OCI-LY1 (cell line): ENCODE data around the gene COA8.

Experiments used
- H2AFZ ChIP-seq: fragments of 200-600 bp; sonication (generic), shearing (Covaris generic); 2 replicates; pipeline ENCODE4 v1.6.0; 2014; ENCODE audit warnings: antibody characterized with exemption, mild to moderate bottlenecking, low read length
- H3F3A ChIP-seq: fragments of 200-600 bp; sonication (generic), shearing (Covaris generic); 2 replicates; pipeline ENCODE4 v1.6.0; 2014; ENCODE audit warnings: mild to moderate bottlenecking, antibody characterized with exemption, low read length, moderate library complexity; ENCODE audit not compliant: insufficient read depth
- H3K27ac ChIP-seq: fragments of 200-600 bp; sonication (generic); 2 replicates; pipeline ENCODE4 v1.5.1; 2014; ENCODE audit warnings: low read length, mixed run types, mild to moderate bottlenecking, low read depth; ENCODE audit not compliant: poor library complexity, severe bottlenecking
- H3K27me3 ChIP-seq: fragments of 200-600 bp; sonication (generic); 2 replicates; pipeline ENCODE4 v1.6.0; 2014; ENCODE audit warnings: antibody characterized with exemption, mild to moderate bottlenecking, low read length, moderate library complexity; ENCODE audit not compliant: insufficient read depth
- H3K36me3 ChIP-seq: fragments of 200-600 bp; sonication (generic); 2 replicates; pipeline ENCODE4 v1.6.1; 2014; ENCODE audit warnings: mild to moderate bottlenecking, antibody characterized with exemption, low read length, moderate library complexity, mixed read lengths; ENCODE audit not compliant: insufficient read depth
- H3K4me1 ChIP-seq: fragments of 200-600 bp; sonication (generic); 2 replicates; pipeline ENCODE4 v1.5.1; 2014; ENCODE audit warnings: mild to moderate bottlenecking, low read length, moderate library complexity; ENCODE audit not compliant: insufficient read depth, severe bottlenecking
- H3K4me2 ChIP-seq: fragments of 200-600 bp; sonication (generic), shearing (Covaris generic); 2 replicates; pipeline ENCODE4 v1.6.1; 2014; ENCODE audit warnings: low read length
- H3K4me3 ChIP-seq: fragments of 200-600 bp; sonication (generic); 2 replicates; pipeline ENCODE4 v1.5.1; 2014; ENCODE audit warnings: low read length, low read depth, mild to moderate bottlenecking, mixed read lengths; ENCODE audit not compliant: poor library complexity, severe bottlenecking
- H3K79me2 ChIP-seq: fragments of 200-600 bp; shearing (Covaris generic); 2 replicates; pipeline ENCODE4 v1.6.1; 2016; ENCODE audit warnings: mixed run types, low read length, mixed read lengths; ENCODE audit not compliant: insufficient read depth
- H3K9ac ChIP-seq: fragments of 200-600 bp; sonication (generic), shearing (Covaris generic); 2 replicates; pipeline ENCODE4 v1.6.1; 2014; ENCODE audit warnings: mild to moderate bottlenecking, low read length, mixed read lengths
- H3K9me2 ChIP-seq: fragments of 200-600 bp; sonication (generic), shearing (Covaris generic); 2 replicates; pipeline ENCODE4 v1.6.1; 2014; ENCODE audit warnings: low read depth, mild to moderate bottlenecking, low read length, mixed read lengths
- H3K9me3 ChIP-seq: fragments of 200-600 bp; shearing (Covaris generic); 2 replicates; pipeline ENCODE4 v1.6.1; 2014; ENCODE audit warnings: low read length, mixed read lengths
- H4K20me1 ChIP-seq: fragments of 200-600 bp; sonication (generic), shearing (Covaris generic); 2 replicates; pipeline ENCODE4 v1.6.0; 2016; ENCODE audit warnings: mild to moderate bottlenecking, low read length; ENCODE audit not compliant: insufficient read depth
- EZH2 ChIP-seq: fragments of 200-600 bp; sonication (generic), shearing (Covaris generic); IDR thresholded peaks from 2 replicates; pipeline ENCODE4 v1.8.0; 2017; ENCODE audit warnings: borderline replicate concordance, mixed run types, mild to moderate bottlenecking, antibody characterized with exemption, low read length, moderate library complexity, mixed read lengths
- TF ChIP-seq, protein P1 (sequence below): fragments of 200-600 bp; sonication (generic), shearing (Covaris generic); IDR thresholded peaks from 2 replicates; pipeline ENCODE4 v1.5.1; 2017; ENCODE audit warnings: mild to moderate bottlenecking, antibody characterized with exemption, low read length, moderate library complexity, mixed read lengths

The COA8 gene

DNA sequence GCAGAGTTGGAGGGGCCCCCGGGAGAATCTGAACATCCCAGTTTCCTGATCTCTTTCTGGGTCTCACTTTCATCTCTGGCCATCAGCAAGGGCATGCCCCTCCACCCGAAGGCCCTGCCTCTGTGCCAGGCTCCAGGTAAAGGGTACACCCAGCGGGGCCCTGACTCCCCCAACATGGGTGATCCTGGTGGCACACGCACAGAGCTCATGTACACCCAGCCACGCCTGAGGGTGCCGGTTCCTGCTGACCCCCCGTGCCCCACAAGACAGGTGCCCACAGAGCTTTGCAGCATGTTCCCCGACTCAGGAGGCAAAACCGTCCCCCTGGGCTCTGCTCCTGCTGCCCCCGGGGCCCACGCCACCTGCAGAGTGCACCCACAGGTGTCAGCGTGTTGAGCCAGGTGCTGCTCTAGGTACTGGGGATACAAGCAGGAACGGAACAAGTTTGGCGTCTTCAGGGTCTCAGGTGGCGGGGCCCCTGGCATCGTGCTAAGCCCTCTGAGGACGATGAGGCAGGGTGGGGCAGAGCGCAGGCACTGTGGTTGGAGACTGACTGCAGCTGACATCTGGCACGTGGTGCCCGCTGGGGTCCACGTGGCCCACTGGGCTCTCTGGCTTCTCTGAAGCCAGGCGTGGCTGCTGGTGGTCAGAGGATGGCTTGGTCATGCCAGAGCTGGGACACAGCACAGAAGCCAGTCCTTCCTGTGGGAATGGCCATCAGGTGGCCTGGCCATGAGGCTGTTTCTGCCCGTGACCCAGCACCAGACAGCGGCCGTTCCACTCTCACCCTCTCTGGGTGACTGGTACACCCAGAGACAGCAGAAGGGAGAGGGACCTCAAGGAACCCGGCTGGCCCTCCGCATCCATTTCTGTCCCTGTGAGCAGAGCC, 14.1 kb upstream of the COA8 start:
- no peak overlapping the region for H2AFZ ChIP-seq
- H3K9me2 ChIP-seq = no peaks in the 10 kb centered on the region
- H3K27me3 ChIP-seq = no peaks in the 10 kb centered on the region
- H3F3A ChIP-seq = no peaks in the 10 kb centered on the region
- no peak overlapping the region for H3K4me2 ChIP-seq
- H3K79me2 ChIP-seq = no peaks in the 10 kb centered on the region
- H3K9me3 ChIP-seq = no peaks in the 10 kb centered on the region
- H3K36me3 ChIP-seq = no peaks in the 10 kb centered on the region
- no peak overlapping the region for H3K27ac ChIP-seq
- no peak overlapping the region for H3K4me3 ChIP-seq
- H3K4me1 ChIP-seq = no peaks in the 10 kb centered on the region
- TF ChIP-seq EZH2 = no peak
- TF ChIP-seq, protein P1, sequence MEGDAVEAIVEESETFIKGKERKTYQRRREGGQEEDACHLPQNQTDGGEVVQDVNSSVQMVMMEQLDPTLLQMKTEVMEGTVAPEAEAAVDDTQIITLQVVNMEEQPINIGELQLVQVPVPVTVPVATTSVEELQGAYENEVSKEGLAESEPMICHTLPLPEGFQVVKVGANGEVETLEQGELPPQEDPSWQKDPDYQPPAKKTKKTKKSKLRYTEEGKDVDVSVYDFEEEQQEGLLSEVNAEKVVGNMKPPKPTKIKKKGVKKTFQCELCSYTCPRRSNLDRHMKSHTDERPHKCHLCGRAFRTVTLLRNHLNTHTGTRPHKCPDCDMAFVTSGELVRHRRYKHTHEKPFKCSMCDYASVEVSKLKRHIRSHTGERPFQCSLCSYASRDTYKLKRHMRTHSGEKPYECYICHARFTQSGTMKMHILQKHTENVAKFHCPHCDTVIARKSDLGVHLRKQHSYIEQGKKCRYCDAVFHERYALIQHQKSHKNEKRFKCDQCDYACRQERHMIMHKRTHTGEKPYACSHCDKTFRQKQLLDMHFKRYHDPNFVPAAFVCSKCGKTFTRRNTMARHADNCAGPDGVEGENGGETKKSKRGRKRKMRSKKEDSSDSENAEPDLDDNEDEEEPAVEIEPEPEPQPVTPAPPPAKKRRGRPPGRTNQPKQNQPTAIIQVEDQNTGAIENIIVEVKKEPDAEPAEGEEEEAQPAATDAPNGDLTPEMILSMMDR = no peak
- no peaks in the 10 kb centered on the region for H4K20me1 ChIP-seq
- no peak overlapping the region for H3K9ac ChIP-seq

DNA sequence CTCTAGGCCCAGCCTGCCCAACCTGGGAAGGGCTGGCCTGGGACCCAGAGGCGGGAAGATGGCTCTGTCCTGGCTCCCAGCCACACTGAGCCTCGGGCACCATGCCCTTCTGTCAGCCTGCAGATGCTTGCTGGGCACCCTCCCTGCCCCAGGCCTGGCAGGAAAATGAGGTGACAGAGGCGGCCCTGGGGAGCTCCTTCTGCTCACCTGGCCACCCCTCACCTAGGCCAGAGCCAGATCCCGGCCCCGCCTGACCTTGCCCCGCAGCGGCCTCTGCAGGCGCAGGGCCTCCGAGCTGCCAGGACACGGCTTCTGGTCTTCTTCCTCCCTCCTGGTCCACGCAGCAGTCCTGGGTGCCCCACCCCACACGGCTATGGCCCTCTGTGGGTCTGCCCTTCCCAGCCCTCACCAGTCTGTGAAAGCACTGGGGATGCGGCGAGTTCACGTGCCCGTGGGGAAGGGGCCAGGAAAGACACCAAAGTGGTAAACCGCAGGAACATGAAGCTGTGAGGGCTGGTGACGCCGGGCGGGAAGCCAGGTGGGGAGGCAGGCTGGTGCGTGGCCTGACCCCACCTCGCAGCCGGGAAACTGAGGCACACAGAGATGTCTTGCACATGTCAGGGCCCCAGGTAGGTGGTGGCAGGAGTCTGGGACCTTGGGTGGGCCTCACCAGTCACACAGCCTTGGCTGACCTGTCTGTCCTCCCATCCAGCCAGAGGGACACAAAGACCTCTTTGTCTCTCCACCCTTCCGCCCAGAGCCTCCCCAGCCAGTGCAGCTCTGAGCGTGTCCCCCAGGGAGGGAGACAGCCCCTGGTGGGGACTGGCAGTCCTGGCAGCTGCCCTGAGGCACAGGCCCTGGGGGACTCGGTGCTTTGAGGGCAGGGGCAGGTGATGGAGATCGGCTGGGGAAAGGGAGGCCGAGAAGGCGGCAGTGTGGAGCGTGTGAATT, 13.1 kb upstream of the COA8 start:
- H2AFZ ChIP-seq = no peak overlapping the region
- no peaks in the 10 kb centered on the region for H3K4me1 ChIP-seq
- H3K9me3 ChIP-seq = no peaks in the 10 kb centered on the region
- H3K27me3 ChIP-seq = no peaks in the 10 kb centered on the region
- no peak overlapping the region for H3K27ac ChIP-seq
- H3K36me3 ChIP-seq = no peaks in the 10 kb centered on the region
- no peaks in the 10 kb centered on the region for H3K79me2 ChIP-seq
- H4K20me1 ChIP-seq = no peaks in the 10 kb centered on the region
- H3F3A ChIP-seq = no peaks in the 10 kb centered on the region
- no peak overlapping the region for H3K4me2 ChIP-seq
- no peaks in the 10 kb centered on the region for H3K9me2 ChIP-seq
- no peak overlapping the region for H3K9ac ChIP-seq
- TF ChIP-seq, protein P1 = no peak
- no peak for TF ChIP-seq EZH2
- no peak overlapping the region for H3K4me3 ChIP-seq

GRCh38 chr14:103550451-103551337, 12.1 kb upstream of the COA8 start:
- Histone ChIP-seq H4K20me1 (no peaks in the 10 kb centered on the region), H3K9me2 (no peaks in the 10 kb centered on the region), H3K9me3 (no peaks in the 10 kb centered on the region), H3K27me3 (no peaks in the 10 kb centered on the region), H3K4me1 (no peaks in the 10 kb centered on the region), H3K4me2 (no peak overlapping the region), H3K27ac (no peak overlapping the region), H3K4me3 (no peak overlapping the region), H3K9ac (no peak overlapping the region), H3F3A (no peaks in the 10 kb centered on the region), H3K36me3 (no peaks in the 10 kb centered on the region), H3K79me2 (no peaks in the 10 kb centered on the region), H2AFZ (no peak overlapping the region)
- TF ChIP-seq, protein P1 = no peak
- TF ChIP-seq EZH2 = no peak
